NOMO-1 treated with DMSO at 0.1 percent for 48 hours (cell line): ENCODE measurements around the gene CDRT15.
"Not testable (repeated sequence)": the region's sequence is repeated elsewhere in the genome, so short reads cannot be mapped to it uniquely, and the experiment has no call there.

ENCODE experiments used
- DNase-seq: peaks from one replicate; lab custom pipeline; 2025; ENCODE audit not compliant: unreplicated experiment; lab: John Stamatoyannopoulos, UW

The CDRT15 gene

GRCh38 chr17:14190774-14191173 is 45.9 kb downstream of the CDRT15 start:
- DNase-seq: not testable (repeated sequence)

- not testable (repeated sequence) for DNase-seq
Observed at GRCh38 chr17:14186443-14186842, 50.2 kb downstream of the CDRT15 start.
